HG03442 (cell line): ENCODE measurements around the gene LMNB1.
"Not testable (repeated sequence)": the region's sequence is repeated elsewhere in the genome, so short reads cannot be mapped to it uniquely, and the experiment has no call there.

Source experiments
- ATAC-seq: cut with Tn5 transposase; IDR thresholded peaks from one replicate; pipeline ENCODE4 v1.9.1; 2021; ENCODE audit warnings: mild to moderate bottlenecking, moderate library complexity; ENCODE audit not compliant: unreplicated experiment

The LMNB1 gene

GRCh38 chr5:126776499-126777256 lies at the start of gene LMNB1:
Gene LMNB1 (plus strand): TSS chr5:126777136. CDS start chr5:126777509, 373 bp downstream.
- ATAC-seq, result peak; percentile 58

- ATAC-seq, result no peak
These were observed 44.2 kb upstream of the LMNB1 start for GRCh38 chr5:126732716-126733115.

- ATAC-seq, result not testable (repeated sequence)
These were observed 42.4 kb upstream of the LMNB1 start for GRCh38 chr5:126734573-126734972.

- no peak for ATAC-seq
These were observed 40.8 kb upstream of the LMNB1 start for GRCh38 chr5:126736141-126736540.

GRCh38 chr5:126741361-126741760 lies 35.6 kb upstream of the LMNB1 start:
- no peak for ATAC-seq

GRCh38 chr5:126742425-126742824 lies 34.5 kb upstream of the LMNB1 start:
- no peak for ATAC-seq

- ATAC-seq, result no peak
These were observed 32.1 kb upstream of the LMNB1 start for GRCh38 chr5:126744836-126745235.

GRCh38 chr5:126745259-126745992 lies 31.5 kb upstream of the LMNB1 start:
- ATAC-seq, result no peak

GRCh38 chr5:126746290-126746689 lies 30.6 kb upstream of the LMNB1 start:
- no peak for ATAC-seq

GRCh38 chr5:126752081-126752785 lies 24.7 kb upstream of the LMNB1 start:
- no peak for ATAC-seq

GRCh38 chr5:126753227-126753626 lies 23.7 kb upstream of the LMNB1 start:
- ATAC-seq, result no peak

GRCh38 chr5:126754609-126755008 lies 22.3 kb upstream of the LMNB1 start:
- ATAC-seq, result no peak

GRCh38 chr5:126755593-126755992 lies 21.3 kb upstream of the LMNB1 start:
- ATAC-seq, result no peak

GRCh38 chr5:126757713-126758357 lies 19.1 kb upstream of the LMNB1 start:
- ATAC-seq, result no peak

GRCh38 chr5:126763371-126763770 lies 13.6 kb upstream of the LMNB1 start:
- ATAC-seq, result no peak

- no peak for ATAC-seq
These were observed 7.2 kb upstream of the LMNB1 start for GRCh38 chr5:126769703-126770102.

GRCh38 chr5:126773536-126773935 lies 3.4 kb upstream of the LMNB1 start:
- not testable (repeated sequence) for ATAC-seq

GRCh38 chr5:126774595-126774994 lies 2.3 kb upstream of the LMNB1 start:
- ATAC-seq, result not testable (repeated sequence)

GRCh38 chr5:126777257-126777974 lies 480 bp downstream of the LMNB1 start:
- ATAC-seq, result no peak

GRCh38 chr5:126777975-126778674 lies 1.2 kb downstream of the LMNB1 start:
- ATAC-seq, result peak; percentile 62
